NCI-H2196 treated with DMSO at 0.1 percent for 48 hours (cell line): ENCODE data around the gene GCLM.
"Not testable (repeated sequence)": the region's sequence is repeated elsewhere in the genome, so short reads cannot be mapped to it uniquely, and the experiment has no call there.

Experiments
- DNase-seq: peaks from one replicate; lab custom pipeline; 2025; ENCODE audit not compliant: unreplicated experiment; lab: John Stamatoyannopoulos, UW

Gene GCLM, protein sequence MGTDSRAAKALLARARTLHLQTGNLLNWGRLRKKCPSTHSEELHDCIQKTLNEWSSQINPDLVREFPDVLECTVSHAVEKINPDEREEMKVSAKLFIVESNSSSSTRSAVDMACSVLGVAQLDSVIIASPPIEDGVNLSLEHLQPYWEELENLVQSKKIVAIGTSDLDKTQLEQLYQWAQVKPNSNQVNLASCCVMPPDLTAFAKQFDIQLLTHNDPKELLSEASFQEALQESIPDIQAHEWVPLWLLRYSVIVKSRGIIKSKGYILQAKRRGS

DNA sequence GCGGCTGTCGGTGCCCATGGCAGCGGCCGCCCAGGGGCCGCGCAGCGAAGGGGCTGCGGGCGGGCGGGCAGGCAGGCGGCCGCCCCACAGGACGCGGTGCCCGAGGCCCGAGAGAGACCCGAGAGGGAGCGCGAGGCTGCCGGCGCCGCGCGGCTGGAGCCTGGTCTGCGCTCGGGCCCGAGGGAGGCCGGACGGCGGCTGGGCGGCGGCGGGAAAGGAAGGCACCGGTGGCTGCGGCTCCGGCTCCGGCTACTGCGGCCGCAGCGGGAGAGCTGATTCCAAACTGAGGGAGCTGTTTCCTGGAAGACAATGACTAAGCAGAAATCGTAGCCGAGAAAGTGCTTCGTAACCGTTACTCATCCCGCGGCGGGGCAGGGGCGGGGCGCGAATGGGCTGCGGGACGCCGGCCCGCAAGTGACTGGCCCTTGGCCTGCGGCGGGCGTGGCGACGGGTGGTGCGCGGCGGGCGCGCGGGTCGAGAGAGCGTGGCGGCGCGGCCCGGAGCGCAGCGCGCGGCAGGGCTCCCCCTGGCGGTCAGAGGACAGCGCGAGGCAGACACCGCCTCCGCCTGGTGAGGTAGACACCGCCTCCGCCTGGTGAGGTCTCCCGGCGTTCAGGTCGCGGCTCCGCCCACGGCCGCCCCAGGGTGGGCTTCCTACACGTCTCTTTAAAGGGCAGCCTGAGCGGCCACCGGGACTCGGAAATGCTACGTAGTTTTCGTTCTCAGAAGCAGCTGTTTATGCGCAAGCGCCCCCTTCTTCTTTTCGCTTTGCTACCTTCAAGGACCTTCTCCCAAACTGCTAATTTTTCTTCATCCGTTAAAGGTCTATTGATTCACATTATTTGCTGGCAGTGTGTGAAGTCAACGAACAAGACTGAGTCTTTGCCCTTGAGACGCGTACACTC, at the start of gene GCLM:
Gene GCLM, minus strand, starts transcription at position 285 of the 905 bp plus-strand sequence. Its CDS starts 267 bp downstream, at position 18.
- DNase-seq: peak; percentile 85

DNA sequence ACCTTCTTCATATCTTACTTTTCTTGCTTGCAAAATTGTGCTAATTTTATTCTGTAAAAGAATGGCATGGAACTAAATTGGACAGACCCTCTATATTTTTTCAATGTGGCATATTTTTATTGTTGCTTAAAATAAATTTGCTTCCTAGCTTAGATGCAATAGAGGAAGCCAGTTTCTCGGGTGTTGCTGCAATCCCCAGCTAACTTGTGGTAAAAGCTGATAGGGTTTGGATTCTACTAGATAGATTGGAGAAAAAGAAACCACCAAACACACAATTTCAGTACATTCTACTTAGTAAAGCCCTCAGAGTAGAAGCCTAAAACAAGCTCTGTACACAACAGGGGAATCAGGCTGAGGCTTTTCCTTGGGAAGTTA, 49.5 kb upstream of the GCLM start:
- no peak for DNase-seq

DNA sequence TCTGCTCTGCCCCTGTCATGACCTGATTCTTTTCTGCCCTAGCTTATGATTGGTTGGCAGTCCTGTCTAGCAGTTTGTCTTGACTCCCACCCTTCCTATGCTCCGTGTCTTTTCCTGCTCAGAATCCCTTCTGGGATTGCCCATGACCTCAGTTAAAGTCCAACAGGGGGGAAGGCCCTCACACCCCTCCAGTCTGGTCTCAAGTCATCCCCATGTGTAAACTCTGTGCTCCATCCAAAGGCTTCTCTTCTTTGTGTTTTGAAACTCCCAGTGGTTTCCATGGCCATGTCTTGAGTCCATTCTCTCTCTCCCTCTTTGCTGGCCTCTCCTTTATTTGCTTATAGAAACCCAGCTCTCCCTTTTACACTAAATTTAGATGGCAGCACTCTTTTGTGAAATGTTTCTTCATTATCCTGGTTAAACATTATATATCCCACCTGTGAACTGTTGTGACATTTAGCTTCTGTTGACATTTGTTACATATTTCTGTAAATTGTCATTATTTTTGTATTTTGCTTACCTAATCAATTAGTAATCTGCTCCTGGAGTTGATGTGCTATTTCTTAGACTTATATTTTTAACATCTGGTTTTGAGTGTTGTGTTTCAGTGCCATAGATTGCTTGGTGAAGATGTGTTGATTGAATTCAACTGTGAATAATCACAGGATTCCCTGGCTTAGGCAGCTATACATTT, 48.9 kb upstream of the GCLM start:
- no peak for DNase-seq

DNA sequence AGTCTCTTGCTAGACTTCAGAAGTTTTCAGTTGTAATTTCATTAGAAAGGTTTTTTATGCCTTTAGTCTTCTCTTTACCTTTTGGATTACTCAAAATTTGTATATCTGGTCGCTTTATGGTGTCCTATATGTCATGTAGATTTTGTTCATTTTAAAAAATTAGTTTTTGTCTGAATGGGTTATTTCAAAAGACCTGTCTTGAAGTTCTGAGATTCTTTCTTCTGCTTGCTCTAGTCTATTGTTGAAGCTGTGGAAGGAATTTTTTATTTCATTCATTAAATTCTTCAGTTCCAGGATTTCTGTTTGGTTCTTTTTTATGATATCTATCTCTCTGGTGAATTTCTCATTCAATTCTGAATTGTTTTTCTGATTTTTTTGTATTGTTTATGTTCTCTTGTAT, 46.5 kb upstream of the GCLM start:
- DNase-seq: no peak

DNA sequence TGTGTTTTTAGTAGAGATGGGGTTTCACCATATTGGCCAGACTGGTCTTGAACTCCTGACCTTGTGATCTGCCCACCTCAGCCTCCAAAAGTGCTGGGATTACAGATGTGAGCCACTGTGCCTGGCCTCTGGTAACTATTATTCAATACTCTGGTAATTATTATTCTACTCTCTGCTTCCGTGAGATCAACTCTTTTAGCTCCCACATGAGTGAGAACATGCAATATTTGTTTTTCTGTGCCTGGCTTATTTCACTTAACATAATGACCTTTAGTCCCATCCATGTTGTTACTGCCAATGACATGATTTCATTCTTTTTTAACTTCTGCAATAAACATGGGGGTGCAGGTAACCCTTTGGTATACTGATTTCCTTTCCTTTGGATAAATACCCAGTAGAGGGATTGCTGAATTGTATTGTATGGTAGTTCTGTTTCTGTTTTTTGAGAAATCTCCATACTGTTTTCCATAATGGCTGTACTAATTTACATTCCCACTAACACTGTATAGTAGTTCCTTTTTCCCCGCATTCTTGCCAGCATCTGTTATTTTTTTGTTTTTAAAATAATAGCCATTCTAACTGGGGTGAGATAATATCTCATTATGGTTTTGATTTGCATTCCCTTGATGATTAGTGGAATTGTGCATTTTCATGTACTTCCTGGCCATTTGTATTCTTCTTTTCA, 37.9 kb upstream of the GCLM start:
- DNase-seq: not testable (repeated sequence)

DNA sequence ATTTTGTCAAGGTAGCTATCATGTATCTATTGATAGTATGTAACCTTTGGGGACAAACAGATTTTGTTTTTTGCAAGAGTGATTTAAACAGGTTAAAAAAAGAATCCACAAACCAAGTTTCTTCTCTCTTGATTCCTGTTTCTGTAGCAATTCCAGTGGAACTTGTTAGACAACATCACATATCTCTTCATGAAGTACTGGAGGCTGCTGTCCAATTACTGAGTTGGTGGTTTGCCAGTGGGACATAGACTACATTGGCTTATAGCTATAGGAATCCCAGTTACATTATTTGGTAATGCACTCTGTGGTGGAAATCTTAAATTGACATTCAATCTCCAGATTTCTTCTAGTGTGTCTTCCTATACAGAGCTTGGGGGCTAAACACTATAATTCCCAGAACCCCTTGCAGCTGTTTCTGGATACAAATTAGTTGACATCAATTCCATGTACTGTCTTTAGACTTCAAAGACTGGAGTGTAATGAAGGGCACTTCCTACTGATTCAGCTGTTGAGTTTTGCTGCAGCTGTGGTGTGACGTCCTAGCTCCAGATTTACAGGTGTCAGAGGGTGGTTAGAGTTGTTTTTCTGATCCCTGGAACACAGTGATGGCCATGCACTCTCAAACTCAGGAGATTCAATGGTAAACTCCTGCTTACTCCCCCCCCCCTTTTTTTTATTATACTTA, 29.4 kb upstream of the GCLM start:
- DNase-seq: no peak

DNA sequence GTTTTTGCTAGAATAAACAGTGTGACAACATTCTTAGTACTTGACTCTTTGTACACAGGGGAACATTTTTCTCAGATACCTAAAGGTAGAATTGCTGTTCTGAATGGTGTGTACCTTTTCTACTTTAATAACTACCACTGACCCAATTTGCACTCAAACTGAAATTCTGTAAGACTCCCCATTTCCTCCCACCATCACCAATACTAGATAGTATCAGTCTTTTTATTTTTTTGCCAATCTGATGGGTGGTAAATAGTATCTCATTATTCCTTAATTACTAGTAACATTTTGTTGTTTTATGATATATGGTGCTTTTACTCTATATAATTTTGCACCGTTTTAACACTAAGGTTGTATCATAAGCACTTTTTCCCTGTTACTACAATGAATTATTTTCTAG, 28.8 kb upstream of the GCLM start:
- no peak for DNase-seq

DNA sequence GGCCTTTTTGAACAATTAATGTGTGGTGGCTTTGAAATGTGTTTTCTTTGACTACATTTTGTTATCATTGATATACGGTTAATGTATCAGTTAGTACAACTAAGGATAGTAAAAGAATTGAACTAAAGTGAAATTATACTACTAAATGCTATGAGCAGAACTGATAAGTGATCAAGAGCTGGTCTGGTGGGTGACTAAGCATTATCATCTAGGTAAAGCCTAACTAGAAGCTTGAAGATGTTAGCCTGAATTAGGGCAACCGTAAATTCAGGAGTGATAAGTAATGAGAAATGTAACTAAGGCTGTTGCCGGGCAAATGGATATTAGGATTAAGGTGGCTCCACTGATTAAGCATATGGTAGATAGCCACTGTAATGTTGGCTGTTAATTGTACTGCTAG, 16.0 kb upstream of the GCLM start:
- DNase-seq: no peak

DNA sequence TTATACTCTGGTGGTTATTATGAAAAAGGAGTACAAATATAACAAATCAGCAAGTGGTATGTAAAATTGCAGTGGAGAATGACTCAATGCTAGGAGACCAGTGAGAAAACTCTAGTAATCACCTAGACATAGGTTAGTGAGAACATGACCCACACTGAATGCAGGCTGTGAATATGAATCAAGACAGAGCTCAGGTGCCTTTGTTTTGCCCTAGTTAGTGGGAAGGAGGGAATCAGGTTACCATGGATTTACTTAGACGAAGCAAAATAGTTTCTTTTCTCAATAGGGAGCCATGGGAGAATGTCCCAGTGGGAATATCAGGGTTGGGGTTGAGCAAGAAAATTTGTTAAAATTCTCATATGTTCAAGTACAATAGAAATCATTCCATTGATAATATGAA, 10.6 kb upstream of the GCLM start:
- DNase-seq: no peak

DNA sequence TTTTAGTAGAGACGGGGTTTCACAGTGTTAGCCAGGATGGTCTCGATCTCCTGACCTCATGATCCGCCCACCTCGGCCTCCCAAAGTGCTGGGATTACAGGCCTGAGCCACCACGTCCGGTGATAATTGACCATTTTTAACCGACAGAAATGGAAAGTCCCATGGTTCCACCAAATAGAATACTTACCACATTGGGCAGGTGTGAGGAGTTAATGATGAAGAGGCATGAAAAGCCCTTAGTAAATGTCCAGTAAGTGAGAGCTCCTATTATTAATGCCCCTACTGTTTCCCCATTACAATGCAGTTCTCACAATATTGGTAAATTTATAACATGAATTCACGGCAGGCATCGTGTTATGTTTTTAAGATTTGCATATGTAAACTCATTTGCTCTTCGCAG, 8.1 kb upstream of the GCLM start:
- no peak for DNase-seq

DNA sequence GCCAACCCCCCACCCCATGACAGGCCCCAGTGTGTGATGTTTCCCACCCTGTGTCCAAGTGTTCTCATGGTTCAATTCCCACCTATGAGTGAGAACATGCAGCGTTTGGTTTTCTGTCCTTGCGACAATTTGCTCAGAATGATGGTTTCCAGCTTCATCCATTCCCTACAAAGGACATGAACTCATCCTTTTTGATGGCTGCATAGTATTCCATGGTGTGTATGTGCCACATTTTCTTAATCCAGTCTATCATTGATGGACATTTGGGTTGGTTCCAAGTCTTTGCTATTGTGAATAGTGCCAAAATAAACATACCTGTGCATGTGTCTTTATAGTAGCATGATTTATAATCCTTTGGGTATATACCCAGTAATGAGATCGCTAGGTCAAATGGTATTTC, 1.6 kb upstream of the GCLM start:
- DNase-seq: not testable (repeated sequence)

DNA sequence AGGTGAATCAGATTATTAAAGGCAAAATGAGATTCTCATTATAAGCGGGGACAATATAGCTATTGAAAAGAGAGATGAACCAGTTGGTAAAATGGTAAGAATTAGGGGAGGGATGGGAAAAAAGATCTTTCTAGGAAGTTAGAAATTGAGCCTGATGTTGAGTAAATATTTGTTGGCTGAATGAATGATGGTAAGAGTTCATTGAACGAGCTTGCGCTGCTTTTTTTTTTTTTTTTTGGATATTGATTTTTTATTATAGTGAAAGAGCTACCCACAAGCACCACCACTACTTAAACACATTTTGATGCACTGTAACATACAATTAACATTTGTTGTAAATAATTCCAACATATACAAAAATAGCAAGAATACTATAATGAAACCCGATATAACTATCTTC, 1.1 kb upstream of the GCLM start:
- no peak for DNase-seq

DNA sequence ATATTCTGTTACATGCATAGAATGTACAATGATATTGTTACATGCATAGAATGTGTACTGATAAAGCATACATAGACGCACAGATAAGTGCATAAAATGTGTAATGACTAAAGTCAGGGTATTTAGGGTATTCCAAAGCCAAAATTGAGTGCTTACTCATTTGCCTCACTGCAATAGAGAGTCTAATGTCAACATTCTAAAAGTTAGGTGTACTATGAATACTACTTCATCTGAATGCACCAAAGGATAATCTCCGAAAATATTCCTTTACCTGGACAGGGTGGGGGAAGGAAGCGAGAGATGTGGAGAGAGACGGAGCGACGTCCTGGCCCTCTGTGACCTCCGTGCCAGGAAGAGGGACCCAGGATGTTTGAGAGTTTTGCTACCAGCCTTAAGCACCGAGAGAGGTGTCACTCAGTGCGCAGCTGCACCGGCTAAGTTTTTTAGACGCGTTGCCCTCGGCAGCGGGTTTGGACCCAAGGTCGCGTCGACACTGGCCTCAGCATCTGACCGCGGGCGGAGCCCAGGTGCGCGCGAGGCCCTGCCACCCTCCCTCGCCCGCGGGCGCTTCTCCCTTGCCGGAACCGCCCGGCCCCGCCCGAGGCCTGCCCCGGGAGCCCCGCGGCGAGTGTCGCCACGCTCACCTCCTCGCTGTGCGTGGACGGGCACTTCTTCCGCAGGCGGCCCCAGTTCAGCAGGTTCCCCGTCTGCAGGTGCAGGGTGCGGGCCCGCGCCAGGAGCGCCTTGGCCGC, 660 bp downstream of the GCLM start:
- no peak for DNase-seq

DNA sequence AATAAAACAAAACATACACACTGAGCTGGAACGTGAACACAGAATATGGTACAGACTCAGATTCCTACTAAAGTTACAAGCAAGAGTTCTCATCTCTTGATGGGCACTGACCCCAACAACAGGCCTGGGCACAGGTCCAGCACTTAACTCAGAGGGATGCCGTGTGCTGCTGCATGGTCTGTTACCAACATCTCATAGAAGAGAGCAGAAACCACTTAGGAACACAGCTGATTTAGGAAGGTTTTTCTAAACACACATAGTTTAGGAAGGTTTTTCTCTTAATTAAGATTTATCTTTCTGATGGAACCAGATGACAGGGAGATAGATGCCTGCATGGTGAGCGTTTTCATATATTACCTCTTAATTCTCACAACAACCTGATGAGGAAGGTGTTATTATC, 1.5 kb downstream of the GCLM start:
- no peak for DNase-seq

DNA sequence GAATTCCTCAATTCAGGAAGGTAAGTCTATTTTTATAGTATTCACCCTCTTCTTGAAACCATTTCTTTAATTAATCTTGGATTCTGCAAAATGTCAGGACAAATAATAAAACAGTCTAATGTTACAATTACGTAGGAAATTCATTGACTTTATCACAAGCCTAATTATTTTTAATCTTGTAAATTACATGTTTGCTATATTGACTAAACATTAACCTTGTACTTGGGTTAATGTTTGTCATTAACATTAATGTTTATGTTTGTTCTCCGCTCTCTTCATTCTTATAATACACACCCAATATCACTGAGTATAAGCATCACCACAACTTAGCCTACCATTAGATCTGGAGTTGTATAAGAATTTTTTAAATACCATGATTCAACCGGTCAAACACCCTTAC, 2.8 kb downstream of the GCLM start:
- DNase-seq: no peak

DNA sequence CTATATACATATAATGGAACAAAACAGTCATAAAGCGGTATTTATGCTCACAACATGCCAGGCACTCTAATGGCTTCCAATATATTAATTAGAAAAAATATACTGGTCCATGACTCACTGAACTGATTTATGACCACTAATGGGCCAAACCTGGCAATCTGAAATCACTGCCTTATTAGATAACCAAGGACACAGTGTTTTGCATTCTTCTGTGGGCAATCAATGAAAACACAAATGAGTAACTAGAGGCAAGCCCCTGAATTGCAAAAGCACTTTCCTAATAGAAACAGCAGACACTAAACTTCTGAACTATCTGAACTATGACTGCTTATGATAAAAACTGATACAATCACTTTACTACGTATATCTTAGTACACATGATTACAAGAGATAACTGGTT, 3.5 kb downstream of the GCLM start:
- DNase-seq: no peak

DNA sequence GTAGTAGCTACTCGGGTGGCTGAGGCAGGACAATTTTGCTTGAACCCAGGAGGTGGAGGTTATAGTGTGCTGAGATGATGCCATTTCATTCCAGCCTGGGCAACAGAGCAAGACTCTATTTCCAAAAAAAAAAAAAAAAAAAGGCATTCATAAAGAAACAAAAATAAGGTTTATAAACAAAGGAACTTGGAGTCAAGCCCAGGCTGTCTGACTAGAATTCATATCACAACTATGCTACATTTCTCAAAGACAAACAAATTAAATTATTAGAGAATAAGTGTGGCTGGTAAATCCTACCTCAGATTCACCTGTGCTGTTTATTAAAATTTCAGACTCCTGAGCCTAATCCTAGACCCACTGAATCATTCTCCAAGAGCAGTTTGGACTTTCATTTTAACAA, 4.2 kb downstream of the GCLM start:
- DNase-seq: no peak

DNA sequence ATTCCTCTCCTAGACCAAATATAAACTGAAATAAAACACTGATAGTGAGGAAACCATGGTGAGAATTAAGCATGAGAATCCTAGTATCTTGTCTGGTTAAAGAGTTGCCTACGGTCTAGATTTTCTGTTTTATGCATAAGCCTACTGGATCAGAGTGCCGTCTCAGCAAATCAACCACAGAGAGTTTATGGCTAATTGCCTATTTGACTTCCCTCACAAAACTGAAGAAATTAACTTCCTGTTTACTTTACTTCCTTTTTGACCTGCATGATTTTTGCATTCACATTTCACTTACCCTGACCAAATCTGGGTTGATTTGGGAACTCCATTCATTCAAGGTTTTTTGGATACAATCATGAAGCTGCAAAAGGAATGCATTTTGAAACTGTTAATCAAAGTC, 5.0 kb downstream of the GCLM start:
- no peak for DNase-seq

DNA sequence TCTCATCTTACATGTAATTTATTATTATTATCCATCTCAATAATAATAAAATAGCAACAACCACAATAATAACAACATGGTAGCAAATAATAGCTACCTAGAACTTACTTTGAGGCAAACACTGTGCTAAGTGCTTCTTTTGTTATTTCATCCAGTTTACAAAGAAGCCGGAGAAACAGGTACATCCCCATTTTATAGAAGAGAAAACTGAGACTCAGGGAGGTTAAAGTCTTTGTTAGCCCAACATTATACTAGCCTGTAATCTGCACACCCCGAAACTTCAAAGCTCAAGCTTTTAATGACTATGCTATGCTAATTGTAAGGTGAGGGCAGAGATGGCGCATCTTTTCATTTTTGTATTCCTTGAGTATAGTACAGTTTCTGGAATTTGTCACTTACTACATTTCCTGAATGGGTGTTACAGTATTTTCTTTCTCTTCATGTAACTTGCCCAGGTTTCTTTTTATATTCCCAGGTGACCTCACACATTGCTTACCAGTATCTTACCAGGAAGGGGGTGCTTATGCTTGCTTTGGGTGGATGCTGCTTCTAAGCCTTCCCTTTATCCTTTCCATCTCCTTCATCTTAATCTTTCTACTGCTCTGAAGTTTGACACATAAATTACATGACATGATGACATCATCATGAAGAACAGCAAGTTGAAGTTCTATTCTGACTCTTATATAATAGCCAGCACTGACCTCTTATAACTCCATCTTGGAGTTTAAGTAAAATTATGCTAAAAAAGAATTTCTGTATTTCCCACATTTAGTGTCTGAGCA, 8.3 kb downstream of the GCLM start:
- DNase-seq: no peak
